Activated CD4-positive, alpha-beta memory T cell treated with anti-CD3 and anti-CD28 coated beads, Interleukin-2, amount 10 ng/mL, durations not matched to agents 7 days and 5 days (primary cell): Measurements from ENCODE around the gene TMEM221. TPM values are rescaled to one million over a fixed set of nuclear protein-coding genes. Genes with fewer than 3 reads are reported as not detected.
A peak's percentile ranks its signal among the peaks of the same experiment; 100 is the strongest.

Experiments used
- CTCF ChIA-PET: fragments of 350-600 bp; sonication (Branson Sonifier 250); formaldehyde crosslinking; loops from one replicate; lab custom pipeline; 2021; ENCODE audit warnings: antibody characterized with exemption, inconsistent platforms; lab: Charles Lee
- POLR2A ChIA-PET: fragments of 350-600 bp; sonication (Branson Sonifier 250); formaldehyde crosslinking; loops from one replicate; lab custom pipeline; 2021; ENCODE audit warnings: antibody characterized with exemption; lab: Charles Lee
- DNase-seq: peaks from one replicate; pipeline ENCODE4 v3.0.0-alpha.2; 2020
- H3K27ac Mint-ChIP-seq: one replicate; pipeline ENCODE4 v1.8.0; 2021; ENCODE audit warnings: mild to moderate bottlenecking, mixed read lengths
- H3K27me3 Mint-ChIP-seq: one replicate; pipeline ENCODE4 v1.8.0; 2021; ENCODE audit warnings: mixed read lengths
- H3K36me3 Mint-ChIP-seq: one replicate; pipeline ENCODE4 v1.8.0; 2021; ENCODE audit warnings: low read depth, mixed read lengths
- H3K4me1 Mint-ChIP-seq: one replicate; pipeline ENCODE4 v1.8.0; 2021; ENCODE audit warnings: mixed read lengths
- H3K4me3 Mint-ChIP-seq: one replicate; pipeline ENCODE4 v1.8.0; 2021; ENCODE audit warnings: mild to moderate bottlenecking, mixed read lengths
- H3K9me3 Mint-ChIP-seq: one replicate; pipeline ENCODE4 v1.8.0; 2021; ENCODE audit warnings: mixed read lengths
- total RNA-seq, 2 experiments: library from RNA; stranded (reverse); gene quantifications; one replicate each; pipeline ENCODE4 v1.2.3, GENCODE V29; 2021

The TMEM221 gene
- total RNA-seq, 2 experiments from 2014 or later = not detected

GRCh38 chr19:17421942-17422341 lies 26.5 kb downstream of the TMEM221 start:
- no peaks in the 10 kb centered on the region for H3K9me3 Mint-ChIP-seq
- CTCF ChIA-PET = interaction anchor here (0.7 to 1.2 kb wide), 2 partner anchors 26 to 437 kb away, joined by 3 to 5 read pairs; partner anchors contain the start of genes RPL18A and TMEM221
- no peak overlapping the region for H3K4me3 Mint-ChIP-seq
- H3K27me3 Mint-ChIP-seq = no peaks in the 10 kb centered on the region
- DNase-seq = no peak
- peaks cover 24% of the 10 kb centered on the region for H3K4me1 Mint-ChIP-seq
- H3K27ac Mint-ChIP-seq = no peak overlapping the region
- peaks cover 11% of the 10 kb centered on the region for H3K36me3 Mint-ChIP-seq
- POLR2A ChIA-PET = interaction anchor here (5.4 kb wide), 1 partner anchor 15 kb away, joined by 62 read pairs; the partner anchor contains the start of gene BST2

- H3K27me3 Mint-ChIP-seq = no peaks in the 10 kb centered on the region
- H3K4me1 Mint-ChIP-seq = peaks cover 26% of the 10 kb centered on the region
- CTCF ChIA-PET = interaction anchor here (1.0 to 2.6 kb wide), 6 partner anchors 10 to 142 kb away, joined by 3 to 14 read pairs (median 4); partner anchors contain the start of genes BST2 and TMEM221
- peak; percentile 38 for DNase-seq
- no peaks in the 10 kb centered on the region for H3K9me3 Mint-ChIP-seq
- peaks cover 18% of the 10 kb centered on the region for H3K36me3 Mint-ChIP-seq
- peak overlapping the region; percentile 75 for H3K27ac Mint-ChIP-seq
- H3K4me3 Mint-ChIP-seq = peak overlapping the region; percentile 84
- POLR2A ChIA-PET = interaction anchor here (1.0 to 5.4 kb wide), 6 partner anchors 14 to 115 kb away, joined by 3 to 62 read pairs (median 4); partner anchors contain the start of genes BST2, DDA1, MRPL34 and PGLS
Observed at GRCh38 chr19:17420475-17420924, 28.0 kb downstream of the TMEM221 start.

- no peaks in the 10 kb centered on the region for H3K27me3 Mint-ChIP-seq
- H3K4me3 Mint-ChIP-seq = peak within 1 kb of the TSS; percentile 84
- H3K4me1 Mint-ChIP-seq = peaks cover 26% of the 10 kb centered on the region
- peaks cover 24% of the 10 kb centered on the region for H3K36me3 Mint-ChIP-seq
- H3K27ac Mint-ChIP-seq = peak within 1 kb of the TSS; percentile 86
- no peaks in the 10 kb centered on the region for H3K9me3 Mint-ChIP-seq
- CTCF ChIA-PET = interaction anchor here (0.5 to 2.6 kb wide), 16 partner anchors 9 to 577 kb away, joined by 3 to 14 read pairs (median 4); partner anchors contain the start of genes BST2, FCHO1 and RPL18A
- DNase-seq = peak; percentile 97
- POLR2A ChIA-PET = interaction anchor here (0.6 to 5.4 kb wide), 15 partner anchors 8 to 440 kb away, joined by 3 to 62 read pairs (median 4); partner anchors contain the start of genes BABAM1, BST2, DDA1 and FCHO1
Observed at GRCh38 chr19:17419621-17420474, 28.6 kb downstream of the TMEM221 start, which contains the start of gene MVB12A. Gene MVB12A, plus strand, starts transcription at chr19:17420047. Its CDS starts 89 bp downstream, at chr19:17420136.

- Mint-ChIP-seq H3K27ac (peak overlapping the region; percentile 86), H3K9me3 (no peaks in the 10 kb centered on the region), H3K27me3 (no peaks in the 10 kb centered on the region), H3K36me3 (peaks cover 30% of the 10 kb centered on the region), H3K4me1 (peaks cover 26% of the 10 kb centered on the region), H3K4me3 (peak overlapping the region; percentile 84)
- CTCF ChIA-PET = interaction anchor here (0.5 to 2.6 kb wide), 17 partner anchors 9 to 577 kb away, joined by 3 to 14 read pairs (median 4); partner anchors contain the start of genes BST2, FCHO1 and RPL18A
- POLR2A ChIA-PET = interaction anchor here (0.6 to 5.4 kb wide), 15 partner anchors 8 to 441 kb away, joined by 3 to 62 read pairs (median 4); partner anchors contain the start of genes BABAM1, BST2, DDA1 and FCHO1
- DNase-seq = no peak
Observed at GRCh38 chr19:17419154-17419620, 29.3 kb downstream of the TMEM221 start.

GRCh38 chr19:17418710-17419109 lies 29.8 kb downstream of the TMEM221 start:
- Mint-ChIP-seq H3K27me3 (no peaks in the 10 kb centered on the region), H3K9me3 (no peaks in the 10 kb centered on the region), H3K4me3 (peak overlapping the region; percentile 84), H3K27ac (peak overlapping the region; percentile 86), H3K4me1 (peaks cover 26% of the 10 kb centered on the region), H3K36me3 (peaks cover 35% of the 10 kb centered on the region)
- DNase-seq = no peak
- ChIA-PET POLR2A (interaction anchor here (1.0 to 5.4 kb wide), 4 partner anchors 12 to 332 kb away, joined by 3 to 62 read pairs (median 4); partner anchors contain the start of genes BST2 and FCHO1), CTCF (interaction anchor here (0.8 to 2.6 kb wide), 5 partner anchors 13 to 441 kb away, joined by 3 to 14 read pairs (median 5); partner anchors contain the start of genes BST2 and RPL18A)

GRCh38 chr19:17415121-17415520 lies 33.3 kb downstream of the TMEM221 start:
- Mint-ChIP-seq H3K9me3 (no peaks in the 10 kb centered on the region), H3K27ac (peak overlapping the region; percentile 26), H3K4me1 (peaks cover 32% of the 10 kb centered on the region), H3K27me3 (no peaks in the 10 kb centered on the region), H3K4me3 (no peak overlapping the region), H3K36me3 (peaks cover 48% of the 10 kb centered on the region)
- POLR2A ChIA-PET = interaction anchor here (1.0 kb wide), 1 partner anchor 8 kb away, joined by 3 read pairs; no protein-coding TSS in a partner anchor
- DNase-seq = no peak
- CTCF ChIA-PET = no interaction called here

GRCh38 chr19:17414097-17414496 lies 34.4 kb downstream of the TMEM221 start:
- ChIA-PET CTCF (no interaction called here), POLR2A (no interaction called here)
- no peaks in the 10 kb centered on the region for H3K9me3 Mint-ChIP-seq
- no peaks in the 10 kb centered on the region for H3K27me3 Mint-ChIP-seq
- peaks cover 28% of the 10 kb centered on the region for H3K4me1 Mint-ChIP-seq
- DNase-seq = no peak
- H3K27ac Mint-ChIP-seq = no peak overlapping the region
- H3K4me3 Mint-ChIP-seq = no peak overlapping the region
- peaks cover 53% of the 10 kb centered on the region for H3K36me3 Mint-ChIP-seq

GRCh38 chr19:17411801-17412200 lies 36.7 kb downstream of the TMEM221 start:
- Mint-ChIP-seq H3K4me3 (no peak overlapping the region), H3K4me1 (peaks cover 33% of the 10 kb centered on the region), H3K9me3 (no peaks in the 10 kb centered on the region), H3K27ac (no peak overlapping the region), H3K27me3 (no peaks in the 10 kb centered on the region), H3K36me3 (peaks cover 59% of the 10 kb centered on the region)
- ChIA-PET CTCF (interaction anchor here (1.6 to 2.1 kb wide), 2 partner anchors 8 to 84 kb away, joined by 4 to 5 read pairs; partner anchors contain the start of gene MVB12A), POLR2A (interaction anchor here (1.2 kb wide), 1 partner anchor 8 kb away, joined by 5 read pairs; the partner anchor contains the start of gene MVB12A)
- DNase-seq = no peak

- Mint-ChIP-seq H3K27me3 (no peaks in the 10 kb centered on the region), H3K27ac (no peak overlapping the region), H3K4me1 (peaks cover 33% of the 10 kb centered on the region), H3K36me3 (peaks cover 65% of the 10 kb centered on the region), H3K9me3 (no peaks in the 10 kb centered on the region), H3K4me3 (no peak overlapping the region)
- ChIA-PET POLR2A (no interaction called here), CTCF (interaction anchor here (0.7 to 2.1 kb wide), 4 partner anchors 10 to 117 kb away, joined by 3 to 5 read pairs (median 4); partner anchors contain the start of genes MVB12A and PGLS)
- no peak for DNase-seq
Observed at GRCh38 chr19:17409990-17410389, 38.5 kb downstream of the TMEM221 start.

- Mint-ChIP-seq H3K9me3 (no peaks in the 10 kb centered on the region), H3K27me3 (no peaks in the 10 kb centered on the region), H3K27ac (peak overlapping the region; percentile 98), H3K36me3 (peaks cover 63% of the 10 kb centered on the region), H3K4me1 (peaks cover 36% of the 10 kb centered on the region), H3K4me3 (peak overlapping the region; percentile 93)
- ChIA-PET POLR2A (interaction anchor here (0.9 to 5.7 kb wide), 7 partner anchors 8 to 199 kb away, joined by 3 to 62 read pairs (median 3); partner anchors contain the start of genes ANO8, MRPL34 and MVB12A), CTCF (interaction anchor here (0.6 to 2.8 kb wide), 3 partner anchors 10 to 13 kb away, joined by 3 to 14 read pairs (median 4); partner anchors contain the start of genes CCDC194 and MVB12A)
- DNase-seq = no peak
Observed at GRCh38 chr19:17406887-17407196, 41.6 kb downstream of the TMEM221 start.

- H3K4me1 Mint-ChIP-seq = peaks cover 34% of the 10 kb centered on the region
- peak overlapping the region; percentile 98 for H3K27ac Mint-ChIP-seq
- no peaks in the 10 kb centered on the region for H3K9me3 Mint-ChIP-seq
- CTCF ChIA-PET = interaction anchor here (0.6 to 2.8 kb wide), 9 partner anchors 9 to 101 kb away, joined by 3 to 14 read pairs (median 4); partner anchors contain the start of genes CCDC194 and MVB12A
- H3K4me3 Mint-ChIP-seq = peak overlapping the region; percentile 93
- POLR2A ChIA-PET = interaction anchor here (0.9 to 5.7 kb wide), 15 partner anchors 9 to 199 kb away, joined by 3 to 62 read pairs (median 5); partner anchors contain the start of genes ANO8, BABAM1, CCDC194 and DDA1
- peak; percentile 73 for DNase-seq
- no peaks in the 10 kb centered on the region for H3K27me3 Mint-ChIP-seq
- H3K36me3 Mint-ChIP-seq = peaks cover 64% of the 10 kb centered on the region
Observed at GRCh38 chr19:17406046-17406886, 42.2 kb downstream of the TMEM221 start.
